H1 (cell line): Measurements from ENCODE around the gene VSIR. TPM values are rescaled to one million over a fixed set of nuclear protein-coding genes. Genes with fewer than 3 reads are reported as not detected.

Source experiments
- CTCF ChIA-PET: fragments of 300-600 bp; sonication (Branson Sonifier 250); formaldehyde crosslinking; loops from one replicate; lab custom pipeline; 2021; ENCODE audit not compliant: partially characterized antibody; lab: Charles Lee
- POLR2A ChIA-PET: fragments of 300-600 bp; sonication (Branson Sonifier 250); formaldehyde crosslinking; loops from one replicate; lab custom pipeline; 2021; ENCODE audit warnings: inconsistent platforms; ENCODE audit not compliant: partially characterized antibody; lab: Charles Lee
- DNase-seq, 2 experiments: peaks; one replicate each; pipeline versions ENCODE4 v3.0.0 to v3.0.0-alpha.2; 2010 to 2022; ENCODE audit warnings: low spot score in 2 of 2, low read depth in 1 of 2, mixed read lengths in 1 of 2
- FAIRE-seq: peaks from 2 replicates; lab custom pipeline; 2011; peaks lifted over from hg19 to GRCh38; lab: Jason Lieb, UNC
- H2AFZ ChIP-seq: 2 replicates; pipeline ENCODE4 v1.8.1; 2012; ENCODE audit warnings: low read length, inconsistent platforms
- H2AK5ac ChIP-seq: 2 replicates; pipeline ENCODE4 v1.6.1; 2013; ENCODE audit warnings: low read depth, low read length
- H2BK120ac ChIP-seq: replicated peaks from 2 replicates; pipeline ENCODE3; 2013; ENCODE audit warnings: low read depth, low read length, inconsistent platforms
- H2BK12ac ChIP-seq: 2 replicates; pipeline ENCODE4 v1.6.1; 2013; ENCODE audit warnings: low read depth, low read length
- H2BK15ac ChIP-seq: 2 replicates; pipeline ENCODE4 v1.6.1; 2013; ENCODE audit warnings: low read length
- H2BK20ac ChIP-seq: 2 replicates; pipeline ENCODE4 v1.6.1; 2013; ENCODE audit warnings: low read length
- H2BK5ac ChIP-seq: 2 replicates; pipeline ENCODE4 v1.6.1; 2013; ENCODE audit warnings: low read depth, low read length
- H3K14ac ChIP-seq: 2 replicates; pipeline ENCODE4 v1.6.1; 2013; ENCODE audit warnings: inconsistent platforms; ENCODE audit not compliant: insufficient read length
- H3K18ac ChIP-seq: 2 replicates; pipeline ENCODE4 v1.6.1; 2013; ENCODE audit warnings: low read length; ENCODE audit errors: extremely low read depth
- H3K23ac ChIP-seq: 2 replicates; pipeline ENCODE4 v1.6.1; 2013; ENCODE audit warnings: inconsistent platforms; ENCODE audit not compliant: insufficient read length
- H3K23me2 ChIP-seq: 2 replicates; pipeline ENCODE4 v1.6.1; 2013; ENCODE audit warnings: low read depth, low read length
- H3K27ac ChIP-seq: 2 replicates; pipeline ENCODE4 v1.6.1; 2011; ENCODE audit warnings: low read depth, low read length, inconsistent platforms
- H3K27me3 ChIP-seq, 4 experiments: replicated peaks in 1 of 4; 1 replicate in 1 of 4; 2 replicates in 3 of 4; pipeline versions ENCODE4 v1.6.1 to v1.8.1; 2011 to 2013; ENCODE audit warnings: low read length in 3 of 4, mild to moderate bottlenecking in 3 of 4, inconsistent platforms in 2 of 4, mixed read lengths in 2 of 4, moderate library complexity in 1 of 4; ENCODE audit not compliant: control insufficient read depth in 3 of 4, insufficient read depth in 3 of 4; ENCODE audit errors: extremely low read depth in 1 of 4
- H3K36me3 ChIP-seq, 4 experiments: 2 replicates each; pipeline versions ENCODE4 v1.6.1 to v1.8.1; 2011 to 2013; ENCODE audit warnings: mild to moderate bottlenecking in 4 of 4, low read length in 3 of 4, moderate library complexity in 2 of 4, control low read depth in 1 of 4, inconsistent platforms in 1 of 4; ENCODE audit not compliant: insufficient read depth in 4 of 4, control insufficient read depth in 2 of 4
- H3K4ac ChIP-seq: replicated peaks from 2 replicates; pipeline ENCODE3; 2013; ENCODE audit warnings: low read length, low read depth, mixed read lengths, inconsistent platforms; ENCODE audit not compliant: insufficient read length
- H3K4me1 ChIP-seq, 4 experiments: replicated peaks in 1 of 4; 1 replicate in 1 of 4; 2 replicates in 3 of 4; pipeline versions ENCODE4 v1.6.1 to v1.8.1; 2011 to 2013; ENCODE audit warnings: low read length in 3 of 4, inconsistent platforms in 2 of 4, mixed read lengths in 1 of 4; ENCODE audit not compliant: insufficient read depth in 4 of 4, control insufficient read depth in 3 of 4
- H3K4me2 ChIP-seq, 2 experiments: 2 replicates each; pipeline versions ENCODE4 v1.6.1 to v1.8.1; 2011 to 2013; ENCODE audit warnings: low read depth in 2 of 2, low read length in 2 of 2, control low read depth in 1 of 2, inconsistent platforms in 1 of 2, mild to moderate bottlenecking in 1 of 2; ENCODE audit not compliant: insufficient read depth in 1 of 2
- H3K4me3 ChIP-seq, 4 experiments: fragments of 200-600, 300-600 bp in 1 of 4; sonication (generic), shearing (Covaris generic), sonication (Bioruptor Twin) in 1 of 4; 2 replicates each; pipeline versions ENCODE4 v1.5.1 to v1.8.1; 2011 to 2016; ENCODE audit warnings: low read length in 4 of 4, low read depth in 3 of 4, control low read depth in 2 of 4, inconsistent platforms in 2 of 4, mild to moderate bottlenecking in 2 of 4, mixed read lengths in 1 of 4, moderate library complexity in 1 of 4; ENCODE audit not compliant: insufficient read depth in 2 of 4; ENCODE audit errors: extremely low read depth in 1 of 4
- H3K56ac ChIP-seq: replicated peaks from 2 replicates; pipeline ENCODE3; 2013; ENCODE audit warnings: low read depth, mild to moderate bottlenecking, mixed read lengths, low read length, inconsistent platforms; ENCODE audit not compliant: insufficient read length
- H3K79me1 ChIP-seq: 2 replicates; pipeline ENCODE4 v1.6.1; 2013; ENCODE audit warnings: low read depth, low read length, control low read depth
- H3K79me2 ChIP-seq, 2 experiments: 2 replicates each; pipeline versions ENCODE4 v1.6.1 to v1.8.1; 2012 to 2013; ENCODE audit warnings: low read length in 2 of 2, mild to moderate bottlenecking in 2 of 2, inconsistent platforms in 1 of 2; ENCODE audit not compliant: insufficient read depth in 2 of 2, control insufficient read depth in 1 of 2
- H3K9ac ChIP-seq, 4 experiments: replicated peaks in 1 of 4; 1 replicate in 1 of 4; 2 replicates in 3 of 4; pipeline versions ENCODE4 v1.6.1 to v1.8.1; 2011 to 2013; ENCODE audit warnings: low read depth in 3 of 4, low read length in 3 of 4, control low read depth in 2 of 4, mild to moderate bottlenecking in 2 of 4, moderate library complexity in 2 of 4, inconsistent platforms in 1 of 4; ENCODE audit errors: extremely low read depth in 1 of 4
- H3K9me3 ChIP-seq, 2 experiments: 2 replicates each; pipeline versions ENCODE4 v1.6.1 to v1.8.1; 2012 to 2013; ENCODE audit warnings: mild to moderate bottlenecking in 2 of 2, moderate library complexity in 2 of 2, control low read depth in 1 of 2, inconsistent platforms in 1 of 2, low read depth in 1 of 2, low read length in 1 of 2, mixed read lengths in 1 of 2; ENCODE audit not compliant: insufficient read depth in 2 of 2
- H4K20me1 ChIP-seq, 2 experiments: replicated peaks in 1 of 2; 2 replicates each; pipeline versions ENCODE3 to v1.8.1; 2011 to 2013; ENCODE audit warnings: inconsistent platforms in 2 of 2, low read length in 2 of 2, mild to moderate bottlenecking in 1 of 2; ENCODE audit not compliant: insufficient read depth in 2 of 2, control insufficient read depth in 1 of 2
- H4K5ac ChIP-seq: 2 replicates; pipeline ENCODE4 v1.6.1; 2013; ENCODE audit warnings: low read length, low read depth, mixed read lengths, inconsistent platforms; ENCODE audit not compliant: insufficient read length
- H4K8ac ChIP-seq: 2 replicates; pipeline ENCODE4 v1.8.0; 2013; ENCODE audit warnings: mild to moderate bottlenecking, moderate library complexity, low read length, inconsistent platforms; ENCODE audit not compliant: insufficient read depth; ENCODE audit errors: extremely low read depth
- H4K91ac ChIP-seq: replicated peaks from 2 replicates; pipeline ENCODE3; 2013; ENCODE audit warnings: low read length, mixed read lengths, inconsistent platforms; ENCODE audit not compliant: insufficient read length
- ATF2 ChIP-seq: IDR thresholded peaks from 2 replicates; pipeline ENCODE4 v1.6.1; 2012; ENCODE audit warnings: low read length, inconsistent platforms
- ATF3 ChIP-seq: IDR thresholded peaks from 2 replicates; pipeline ENCODE4 v1.6.1; 2011; ENCODE audit warnings: low read depth, mild to moderate bottlenecking, low read length; ENCODE audit not compliant: insufficient read depth
- EGR1 ChIP-seq: IDR thresholded peaks from 2 replicates; pipeline ENCODE4 v1.6.1; 2011; ENCODE audit warnings: low read depth, low read length, borderline replicate concordance
- EP300 ChIP-seq, 2 experiments: IDR thresholded peaks; 1 replicate in 1 of 2; 2 replicates in 1 of 2; pipeline ENCODE4 v1.6.1; 2011 to 2012; ENCODE audit warnings: low read depth in 2 of 2, low read length in 2 of 2, mild to moderate bottlenecking in 2 of 2, borderline replicate concordance in 1 of 2, inconsistent platforms in 1 of 2, moderate library complexity in 1 of 2
- HDAC6 ChIP-seq: IDR thresholded peaks from one replicate; pipeline ENCODE4 v1.7.1; 2012; ENCODE audit warnings: low read depth, mild to moderate bottlenecking, inconsistent platforms, low read length, moderate library complexity
- KDM5A ChIP-seq: fragments of 200-600 bp; IDR thresholded peaks from 2 replicates; pipeline ENCODE4 v1.7.1; 2012; ENCODE audit warnings: mild to moderate bottlenecking, low read length, inconsistent platforms, mixed read lengths
- RAD21 ChIP-seq, 2 experiments: IDR thresholded peaks in 1 of 2; conservative IDR thresholded peaks in 1 of 2; 2 replicates each; pipeline ENCODE4 v1.6.1; 2011; ENCODE audit warnings: low read depth in 2 of 2, low read length in 2 of 2, improper control_type of control experiment in 1 of 2, inconsistent platforms in 1 of 2, mild to moderate bottlenecking in 1 of 2, moderate library complexity in 1 of 2
- WGBS, 2 experiments: shearing (Covaris generic) in 1 of 2; methylation state at CpG; one replicate each; pipeline versions ENCODE4 v1.1.6 to v1.1.7; 2013 to 2015; ENCODE audit warnings: low lambda C conversion rate in 2 of 2, mixed read lengths in 2 of 2, inconsistent platforms in 1 of 2, low coverage in 1 of 2, missing lambda C conversion rate in 1 of 2; ENCODE audit not compliant: insufficient replicate concordance in 2 of 2, insufficient coverage in 1 of 2, insufficient read length in 1 of 2; ENCODE audit errors: extremely low coverage in 1 of 2, missing lambda C conversion rate in 1 of 2; 5-methylcytosine and 5-hydroxymethylcytosine counted together
- polyA plus RNA-seq, 7 experiments: library from polyadenylated mRNA; depleted of rRNA in 3 of 7; stranded (reverse) in 5 of 7; unstranded in 2 of 7; fragments of >200 nt in 5 of 7; fragments of 200-250 nt in 2 of 7; gene quantifications; 1 replicate in 5 of 7; 2 replicates in 1 of 7; 4 replicates in 1 of 7; pipeline versions ENCODE4 v1.2.1 to v1.2.3, GENCODE V29; 2011 to 2013; ENCODE audit warnings: missing spikeins in 2 of 7, mixed read lengths in 2 of 7
- total RNA-seq: library from RNA; stranded (reverse); fragmentation: NEBNext Ultra II Directional; extraction: Animal tissue kit (Norgen Biotek cat#: 25700); gene quantifications from 2 replicates; pipeline ENCODE4 v1.2.1, GENCODE V29; 2021

The VSIR gene
- total and polyA plus RNA-seq, 2 of the 8 experiments (the other 6 are each of a cell fraction or from before 2014, with no cell fraction given): 0.33 TPM; not detected in 1

DNA sequence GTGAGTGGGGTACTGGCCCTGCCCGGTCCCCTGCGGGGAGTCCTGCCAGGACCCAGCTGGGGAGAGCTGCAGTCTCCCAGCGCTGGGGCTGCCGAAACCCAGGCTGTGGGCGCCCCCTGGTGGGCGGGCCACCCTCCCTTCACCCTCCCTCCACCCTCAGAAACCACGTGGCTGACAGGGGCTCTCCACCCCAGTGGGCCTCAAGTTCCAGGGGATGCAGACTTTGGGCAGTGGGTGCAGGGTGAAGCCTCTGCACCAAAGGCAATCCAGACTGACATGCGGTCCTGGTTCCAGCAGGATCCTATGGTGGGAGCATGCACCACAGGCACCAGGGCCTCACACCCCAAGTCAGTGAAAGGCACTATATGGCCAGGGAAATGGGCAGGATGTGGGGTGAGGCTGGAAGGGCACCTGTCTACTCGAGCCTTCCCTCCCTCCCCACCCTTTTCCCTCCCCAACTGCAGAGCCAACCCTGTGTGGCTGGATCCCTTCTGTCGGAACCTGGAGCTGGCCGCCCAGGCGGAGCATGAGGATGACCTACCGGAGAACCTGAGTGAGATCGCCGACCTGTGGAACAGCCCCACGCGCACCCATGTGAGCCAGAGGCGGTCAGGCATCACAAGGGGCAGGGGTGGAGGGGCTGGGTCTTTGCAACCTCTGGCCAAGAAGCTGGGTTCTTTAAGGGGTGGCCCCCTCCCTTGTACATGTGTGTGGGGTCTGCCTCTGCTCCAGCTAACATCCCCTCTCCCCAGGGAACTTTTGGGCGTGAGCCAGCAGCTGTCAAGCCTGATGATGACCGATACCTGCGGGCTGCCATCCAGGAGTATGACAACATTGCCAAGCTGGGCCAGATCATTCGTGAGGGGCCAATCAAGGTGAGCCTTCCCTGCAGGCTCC, 38.9 kb upstream of the VSIR start:
- Histone ChIP-seq H3K18ac (no peak overlapping the region), H3K56ac (no peak overlapping the region), H2BK15ac (peak overlapping the region; percentile 5; the same call in 1 of the 2 replicates), H2BK12ac (no peak overlapping the region), H2BK120ac (no peak overlapping the region), H3K23me2 (no peaks in the 10 kb centered on the region), H3K36me3 (peaks cover 7 to 21% (median 16%) of the 10 kb centered on the region in 4 experiments; a peak in 7 of 8 replicates), H4K5ac (no peak overlapping the region), H4K20me1 (peaks cover 2 to 5% of the 10 kb centered on the region in 2 experiments), H3K9me3 (no peaks in the 10 kb centered on the region), H3K27ac (no peak overlapping the region), H2BK5ac (peak overlapping the region; percentile 63; the same call in 1 of the 2 replicates), H2AK5ac (no peak overlapping the region), H2AFZ (no peak overlapping the region), H3K27me3 (no peaks in the 10 kb centered on the region), H3K14ac (no peak overlapping the region), H3K79me1 (no peaks in the 10 kb centered on the region), H3K4ac (no peak overlapping the region), H3K4me1 (peaks cover 0 to 3% (median 0%) of the 10 kb centered on the region in 4 experiments; a peak in 1 of 7 replicates), H3K9ac (no peak overlapping the region), H2BK20ac (0 out of 2 replicates have a peak overlapping the region, but pooled peaks have one; percentile 32), H3K23ac (no peak overlapping the region), H3K4me3 (no peak overlapping the region), H3K4me2 (no peak overlapping the region), H4K8ac (no peak overlapping the region; the same call in 1 of the 2 replicates), H3K79me2 (no peaks in the 10 kb centered on the region), H4K91ac (no peak overlapping the region)
- DNase-seq: peak in 1 of 2 experiments; percentile 87
- ChIA-PET POLR2A (interaction anchor here (0.9 to 2.0 kb wide), 5 partner anchors 8 to 93 kb away, joined by 3 to 6 read pairs (median 3); partner anchors contain the start of genes C10orf105 and PSAP), CTCF (interaction anchor here (0.6 to 5.2 kb wide), 35 partner anchors 8 to 498 kb away, joined by 3 to 30 read pairs (median 4); partner anchors contain the start of gene VSIR)
- no peak for FAIRE-seq
- WGBS, 2 experiments: 81% methylated on average over 16 of the region's 22 CpGs; no CpG with 5 or more reads in 1 of the 2 experiments
- TF ChIP-seq ATF2 (no peak), EP300 (IDR thresholded peaks at IDR 0.05; ENCODE audit: borderline replicate concordance in 1 of 2, low read depth in 2 of 2, low read length in 2 of 2) (no peak), HDAC6 (no peak), KDM5A (no peak), ATF3 (no peak), RAD21 (IDR thresholded peaks at IDR 0.05 in 1 of 2, conservative IDR thresholded peaks at IDR 0.05 in 1 of 2; ENCODE audit: low read depth in 2 of 2, low read length in 2 of 2) (peak; percentile 83 to 88), EGR1 (no peak)
